HG02840 (cell line): ENCODE results near the gene DPEP3.
"Not testable (repeated sequence)": the region's sequence is repeated elsewhere in the genome, so short reads cannot be mapped to it uniquely, and the experiment has no call there.

ENCODE experiments used
- ATAC-seq: cut with Tn5 transposase; IDR thresholded peaks from one replicate; pipeline ENCODE4 v1.9.1; 2021; ENCODE audit warnings: mild to moderate bottlenecking, moderate library complexity, moderate number of reproducible peaks; ENCODE audit not compliant: unreplicated experiment, low FRiP score

The DPEP3 gene

DNA sequence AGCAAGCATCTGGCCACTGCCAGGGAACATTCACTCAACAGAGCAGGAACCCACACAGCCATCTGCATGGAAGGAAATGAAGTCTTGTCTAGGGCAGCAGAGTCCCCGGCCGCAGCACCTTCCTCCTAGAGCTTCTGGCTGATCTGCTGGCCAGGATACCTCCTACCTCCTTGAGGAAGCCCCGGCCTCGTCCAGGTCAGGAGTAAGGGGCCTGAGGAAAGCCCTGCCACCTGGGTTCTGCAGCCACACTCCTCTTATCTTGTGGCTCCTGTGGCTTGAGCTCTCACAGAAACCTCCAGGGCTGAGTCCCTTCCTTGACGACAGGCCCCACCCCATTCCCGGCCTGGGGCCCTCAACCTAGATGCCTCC lies 13.7 kb upstream of the DPEP3 start:
- ATAC-seq = not testable (repeated sequence)

DNA sequence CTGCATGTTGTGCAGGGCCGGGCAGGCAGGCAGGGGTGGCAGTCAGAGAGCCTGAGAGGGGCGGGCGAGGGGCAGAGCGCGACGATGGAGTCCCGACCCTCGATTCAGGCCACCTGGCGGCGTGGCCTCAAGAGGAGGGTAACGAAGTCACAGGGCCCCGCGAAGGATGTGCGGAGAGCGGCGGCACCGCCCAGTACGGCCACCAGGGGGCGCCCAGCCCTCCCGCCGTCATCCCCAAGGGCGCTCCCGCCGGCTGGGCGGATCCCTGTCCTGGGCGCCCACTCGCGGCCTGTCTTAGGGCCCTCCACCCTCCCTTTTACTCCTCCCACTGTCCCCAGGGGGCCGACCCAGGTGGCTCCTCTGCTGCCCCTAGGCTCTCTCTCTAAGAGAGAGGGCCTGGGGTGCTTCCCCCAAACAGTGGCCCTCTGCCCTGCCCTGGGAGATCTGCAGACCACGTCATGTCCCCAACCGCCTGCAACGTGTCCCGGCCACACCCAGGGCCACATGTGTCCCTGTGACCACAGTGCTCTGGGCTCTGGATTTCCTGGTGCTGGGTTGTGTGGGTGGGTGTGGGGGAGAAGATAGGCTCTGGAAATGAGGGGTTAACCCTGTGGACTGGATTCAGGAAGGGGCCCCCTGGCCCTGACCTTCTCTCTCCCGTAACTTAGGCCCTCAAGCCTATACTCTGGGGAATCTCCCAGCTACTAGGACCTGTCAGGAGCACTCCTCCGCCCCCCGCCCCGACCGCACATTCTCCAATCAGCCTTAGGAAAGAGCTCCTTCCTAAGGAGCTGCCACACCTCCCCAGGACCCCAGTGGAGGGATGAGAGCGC lies 13.1 kb upstream of the DPEP3 start:
- ATAC-seq = peak; percentile 69

DNA sequence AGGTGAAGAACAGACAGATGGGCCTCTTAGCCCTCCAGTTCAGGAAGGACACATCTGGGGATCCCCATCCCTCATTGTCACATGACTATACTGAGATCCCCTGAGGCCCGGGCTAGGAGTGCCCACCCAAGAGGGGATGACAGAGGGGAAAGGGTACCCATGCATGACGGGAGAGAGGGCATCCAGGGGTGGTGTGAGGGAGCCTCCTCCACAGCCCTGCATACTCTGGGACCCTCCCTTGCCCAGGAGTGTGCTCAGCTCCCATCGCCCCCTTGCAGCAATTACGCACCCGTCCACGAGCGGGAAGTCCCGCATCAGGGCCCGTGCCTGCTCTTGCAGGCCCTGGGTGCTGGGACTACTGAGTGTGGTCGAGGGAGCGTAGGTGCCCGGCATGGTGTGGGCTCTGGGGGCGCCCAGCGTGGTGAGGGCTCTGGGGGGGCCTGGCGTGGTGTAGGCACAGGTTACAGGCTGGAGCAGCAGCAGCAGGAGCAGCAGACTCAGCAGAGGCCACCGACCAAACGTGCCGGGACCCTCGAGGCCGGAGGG lies 12.4 kb upstream of the DPEP3 start:
- ATAC-seq = no peak

DNA sequence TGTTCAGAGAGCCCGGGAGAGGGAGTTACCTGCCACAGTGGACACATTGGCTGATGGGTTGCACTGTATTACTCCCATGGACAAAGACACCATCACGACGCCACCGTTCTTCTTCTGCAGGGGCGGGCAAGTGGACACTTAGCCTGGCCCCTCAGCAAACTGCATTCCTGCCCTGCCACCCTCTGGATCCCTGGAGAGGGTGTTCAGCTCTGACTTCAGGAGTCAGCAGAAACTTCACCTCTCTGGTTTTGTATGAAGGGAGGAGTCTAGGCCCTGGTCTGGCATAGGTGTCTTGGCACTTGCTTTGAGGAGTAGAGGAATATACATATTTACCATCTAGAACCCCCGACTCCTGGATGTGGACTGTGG lies 9.7 kb upstream of the DPEP3 start:
- ATAC-seq = no peak

DNA sequence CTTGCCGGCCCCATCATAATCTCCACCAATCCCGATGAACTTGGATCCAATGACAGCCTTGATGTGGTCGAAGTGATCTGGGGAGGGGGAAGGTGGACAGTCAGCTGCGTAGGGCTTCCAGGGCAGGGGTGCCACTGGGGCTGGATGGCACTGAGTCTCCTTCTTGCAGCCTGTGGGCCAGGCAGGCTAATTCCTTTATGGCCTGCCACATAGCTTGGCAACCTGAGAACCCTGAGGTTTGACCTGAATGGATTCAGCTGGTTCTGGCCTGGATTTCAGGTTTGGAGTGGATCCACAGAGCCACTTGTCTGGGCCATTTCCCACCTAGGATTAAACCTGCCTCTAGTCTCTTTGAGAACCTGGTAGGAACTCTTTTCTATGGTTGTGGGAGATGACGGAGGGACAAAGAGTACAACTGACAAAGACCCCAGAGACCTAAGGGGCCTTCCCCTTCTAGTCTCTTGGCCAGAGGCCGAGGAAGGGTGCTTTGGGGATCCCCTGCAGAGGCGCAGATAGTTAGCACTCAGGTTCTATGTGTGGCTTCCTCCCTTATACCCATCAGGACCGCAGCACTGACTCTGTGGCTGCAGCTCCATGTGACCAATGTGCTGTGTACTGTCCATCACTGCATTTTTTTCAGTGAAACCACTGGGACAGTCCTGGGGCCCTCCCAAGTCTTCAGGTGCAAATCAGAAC lies 9.2 kb upstream of the DPEP3 start:
- ATAC-seq = no peak

DNA sequence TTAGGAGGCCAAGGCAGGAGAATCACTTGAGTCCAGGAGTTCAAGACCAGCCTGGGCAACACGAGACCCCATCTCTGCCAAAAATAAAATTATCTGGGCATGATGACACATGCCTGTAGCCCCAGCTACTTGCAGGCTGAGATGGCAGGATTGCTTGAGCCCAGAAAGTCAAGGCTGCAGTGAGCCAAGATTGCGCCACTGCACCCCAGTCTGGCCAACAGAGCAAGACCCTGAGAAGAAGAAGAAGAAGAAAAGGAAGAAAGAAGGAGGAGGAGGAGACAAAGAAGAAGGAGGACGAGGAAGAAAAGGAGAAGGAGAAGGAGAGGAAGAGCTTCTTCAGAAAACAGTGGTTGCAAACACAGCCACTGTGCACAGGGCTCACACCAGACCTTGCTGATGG lies 8.4 kb upstream of the DPEP3 start:
- no peak for ATAC-seq

DNA sequence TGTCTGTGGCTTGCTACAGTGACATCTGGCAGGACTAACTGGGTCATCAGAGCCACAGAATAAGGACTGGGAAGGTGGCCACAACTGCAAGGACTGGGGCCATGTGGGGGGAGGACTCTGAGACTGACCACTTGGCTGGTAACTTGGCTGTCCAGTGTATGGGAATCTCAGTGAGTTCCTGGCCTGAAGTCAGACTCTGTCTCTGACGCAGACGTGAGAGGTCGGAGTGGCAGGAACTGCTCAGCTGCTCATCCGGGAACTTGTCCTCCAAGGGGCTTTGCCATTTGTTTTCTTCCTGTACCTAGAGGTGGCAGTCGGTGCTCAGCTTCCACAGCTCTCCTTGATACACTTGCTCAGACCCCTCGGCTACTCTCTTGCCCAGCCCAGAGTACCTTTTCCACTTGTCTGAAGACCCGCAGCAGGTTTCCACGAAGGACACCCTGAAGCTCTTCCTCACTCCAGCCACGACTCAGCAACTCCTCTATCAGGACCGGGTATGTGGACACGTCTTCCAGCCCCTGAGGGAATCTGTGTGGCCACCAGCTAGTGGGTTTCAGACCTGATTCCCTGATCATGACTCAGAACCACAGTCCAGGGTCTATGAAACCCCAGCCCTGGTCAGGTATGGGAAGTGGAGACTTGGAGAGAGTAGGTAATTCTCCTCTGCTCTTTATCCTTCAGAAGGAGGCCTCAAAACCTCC lies 7.3 kb upstream of the DPEP3 start:
- ATAC-seq = no peak

DNA sequence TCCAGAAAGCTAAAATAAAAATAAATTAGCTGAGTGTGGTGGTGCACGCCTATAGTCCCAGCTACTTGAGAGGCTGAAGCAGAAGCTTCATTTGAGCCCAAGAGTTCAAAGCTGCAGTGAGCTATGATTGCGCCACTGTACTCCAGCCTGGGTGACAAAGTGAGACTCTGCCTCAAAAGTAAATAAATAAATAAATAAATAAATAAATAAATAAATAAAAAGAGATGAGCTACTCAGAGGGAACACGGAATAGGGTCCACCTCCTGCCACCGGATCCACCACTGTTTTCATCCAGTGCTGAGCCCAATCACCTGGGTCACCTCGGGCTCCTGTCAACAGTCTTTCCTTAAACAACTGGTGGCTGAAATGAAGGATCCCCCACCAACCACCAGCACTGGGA lies 6.7 kb upstream of the DPEP3 start:
- ATAC-seq = no peak

DNA sequence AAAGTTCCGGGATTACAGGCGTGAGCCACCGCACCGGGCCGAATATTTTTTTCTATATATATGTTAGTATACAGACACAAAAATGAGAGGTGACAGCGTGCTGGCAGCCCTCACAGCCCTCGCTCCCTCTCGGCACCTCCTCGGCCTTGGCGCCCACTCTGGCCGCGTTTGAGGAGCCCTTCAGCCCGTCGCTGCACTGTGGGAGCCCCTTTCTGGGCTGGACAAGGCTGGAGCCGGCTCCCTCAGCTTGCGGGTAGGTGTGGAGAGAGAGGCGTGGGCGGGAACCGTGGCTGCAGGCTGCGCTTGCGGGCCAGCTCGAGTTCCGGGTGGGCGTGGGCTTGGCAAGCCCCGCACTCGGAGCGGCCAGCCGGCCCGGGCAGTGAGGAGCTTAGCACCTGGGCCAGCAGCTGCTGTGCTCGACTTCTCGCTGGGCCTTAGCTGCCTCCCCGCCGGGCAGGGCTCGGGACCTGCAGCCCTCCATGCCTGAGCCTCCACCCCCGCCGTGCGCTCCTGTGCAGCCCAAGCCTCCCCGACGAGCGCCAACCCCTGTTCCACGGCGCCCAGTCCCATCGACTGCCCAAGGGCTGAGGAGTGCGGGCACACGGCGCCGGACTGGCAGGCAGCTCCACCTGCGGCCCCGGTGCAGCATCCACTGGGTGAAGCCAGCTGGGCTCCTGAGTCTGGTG lies 1.9 kb upstream of the DPEP3 start:
- no peak for ATAC-seq

DNA sequence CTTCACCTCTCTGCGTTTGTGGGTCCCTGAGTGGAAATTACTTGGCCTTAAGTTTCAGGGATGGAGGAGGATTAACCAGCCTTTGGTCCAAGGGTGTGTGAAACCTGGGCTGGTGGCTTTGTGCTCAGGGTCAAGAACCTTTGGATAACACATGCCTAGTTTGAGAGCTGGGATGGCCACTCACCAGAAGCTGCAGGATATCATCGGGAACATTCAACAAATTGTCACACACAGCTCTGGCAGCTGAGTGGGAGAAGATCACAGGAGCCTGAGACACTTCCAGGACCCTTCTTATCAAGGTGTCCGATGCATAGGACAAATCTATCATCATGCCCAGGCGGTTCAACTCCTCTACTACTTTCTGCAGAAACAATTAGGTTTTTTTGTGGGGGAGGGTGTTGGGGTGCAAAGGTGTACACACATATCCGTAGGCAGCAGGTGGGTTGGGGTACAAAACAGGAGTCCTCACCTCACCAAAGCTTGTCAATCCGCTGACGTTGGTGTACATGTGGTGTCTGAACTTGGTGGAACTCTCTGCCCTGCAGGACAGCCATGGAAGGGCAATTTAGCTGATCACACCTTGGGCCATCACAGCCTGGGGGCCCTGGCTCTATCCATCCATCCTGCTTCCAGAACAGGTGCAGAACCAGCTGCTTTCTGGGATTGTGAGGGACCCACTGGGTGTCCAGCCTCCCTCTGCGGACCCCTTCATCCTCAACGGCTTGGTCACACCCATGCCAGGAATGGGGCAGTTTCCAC lies 2.7 kb downstream of the DPEP3 start:
- no peak for ATAC-seq

DNA sequence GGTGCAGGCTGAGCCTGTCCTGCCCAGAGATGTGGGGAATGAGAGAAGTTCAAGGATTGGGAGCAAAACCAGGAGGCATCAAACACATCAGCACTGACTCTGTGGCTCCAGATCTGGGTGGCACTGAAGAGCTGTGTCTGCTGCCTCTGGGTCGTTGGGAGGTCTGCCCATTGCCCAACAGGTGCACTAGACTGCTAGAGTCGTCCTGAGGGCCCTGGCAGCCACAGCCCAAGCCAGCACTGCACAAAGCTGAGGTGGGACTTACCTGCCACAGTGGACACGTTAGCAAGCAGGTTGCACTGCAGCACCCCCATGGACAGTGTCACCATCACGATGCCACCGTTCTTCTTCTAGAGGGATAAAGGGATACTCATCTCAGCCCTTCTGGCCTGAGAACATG lies 3.3 kb downstream of the DPEP3 start:
- no peak for ATAC-seq

DNA sequence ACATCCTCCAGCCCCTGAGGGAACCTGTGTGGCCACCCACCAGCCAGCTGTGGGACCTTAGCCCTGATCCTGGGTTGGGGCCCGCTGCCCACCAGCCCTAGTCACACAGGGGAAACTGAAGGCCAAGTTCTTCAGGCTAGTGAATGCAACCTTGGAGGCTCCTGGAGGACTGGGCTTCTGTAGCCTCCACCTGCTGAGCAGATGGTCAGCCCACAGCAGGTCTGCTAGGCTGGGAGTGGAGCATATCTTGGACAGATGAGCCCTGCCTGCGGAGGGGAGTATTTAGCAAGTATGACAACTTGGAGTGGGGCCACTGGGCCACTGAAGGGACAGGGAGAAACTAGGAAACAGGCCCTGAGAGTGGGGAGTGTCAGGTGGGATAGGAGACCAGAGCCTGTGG lies 4.1 kb downstream of the DPEP3 start:
- no peak for ATAC-seq

DNA sequence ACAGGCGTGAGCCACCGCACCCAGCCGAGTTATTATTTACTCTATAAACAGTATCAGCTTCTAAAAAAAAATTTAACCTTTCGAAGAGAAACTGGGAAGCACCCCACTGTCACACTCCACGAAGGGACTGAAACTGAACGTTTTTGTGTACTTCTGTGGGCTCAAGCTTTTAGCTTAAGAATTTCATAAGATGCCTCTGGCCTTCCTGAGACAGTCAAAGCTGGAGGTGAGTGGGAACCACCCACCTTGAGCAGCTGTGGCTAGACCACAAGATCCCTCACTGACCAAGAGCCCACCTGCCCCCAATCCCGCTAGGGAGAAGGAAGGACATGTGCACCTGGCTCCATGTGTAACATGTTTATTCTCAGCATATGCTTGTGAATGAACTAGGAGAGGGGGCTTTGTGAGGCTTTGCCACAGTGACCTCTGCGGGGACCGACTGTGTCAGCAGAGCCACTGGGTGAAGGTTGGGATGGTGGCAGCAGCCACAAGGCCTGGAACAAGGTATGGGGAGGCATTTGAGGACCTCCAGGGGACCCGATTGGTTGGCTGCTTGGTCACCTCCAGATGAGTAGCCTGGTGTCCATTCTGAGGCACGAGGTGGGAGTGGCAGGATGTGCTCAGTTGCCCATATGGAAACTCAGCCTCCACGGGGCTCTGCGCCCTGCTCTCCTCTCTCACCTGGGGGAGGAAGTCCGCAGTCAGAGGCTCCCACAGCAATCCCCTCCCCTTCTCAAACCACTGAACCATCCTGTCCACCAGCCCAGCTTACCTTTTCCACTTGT lies 4.8 kb downstream of the DPEP3 start:
- no peak for ATAC-seq

DNA sequence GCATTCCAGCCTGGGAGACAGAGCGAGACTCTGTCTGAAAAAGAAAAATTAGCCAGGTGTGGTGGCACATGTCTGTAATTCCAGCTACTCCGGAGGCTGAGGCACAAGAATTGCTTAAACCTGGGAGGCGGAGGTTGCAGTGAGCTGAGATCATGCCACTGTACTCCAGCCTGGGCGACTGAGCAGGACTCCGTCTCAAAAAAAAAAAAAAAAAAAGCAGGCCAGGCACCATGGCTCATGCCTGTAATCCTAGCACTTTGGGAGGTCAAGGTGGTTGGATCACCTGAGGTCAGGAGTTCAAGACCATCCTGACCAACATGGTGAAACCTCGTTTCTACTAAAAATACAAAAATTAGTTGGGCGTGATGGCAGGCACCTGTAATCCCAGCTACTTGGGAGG lies 8.0 kb downstream of the DPEP3 start:
- not testable (repeated sequence) for ATAC-seq

DNA sequence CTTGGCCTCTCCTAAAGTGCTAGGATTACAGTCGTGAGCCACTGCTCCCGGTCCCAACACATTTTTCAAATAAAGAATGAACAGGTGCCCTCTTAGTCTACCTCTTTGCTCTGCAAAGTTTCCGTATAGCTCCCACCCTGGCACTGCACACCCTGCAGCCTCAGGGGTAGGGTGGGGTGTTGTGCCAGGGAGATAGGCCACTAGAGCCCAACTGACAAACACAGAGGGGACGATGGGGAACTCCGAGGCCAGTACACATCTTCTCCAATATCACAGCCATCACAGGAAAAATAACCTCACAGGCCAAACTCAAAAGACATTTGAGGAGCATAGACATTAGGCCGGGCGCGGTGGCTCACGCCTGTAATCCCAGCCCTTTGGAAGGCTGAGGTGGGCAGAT lies 9.2 kb downstream of the DPEP3 start:
- ATAC-seq = no peak

DNA sequence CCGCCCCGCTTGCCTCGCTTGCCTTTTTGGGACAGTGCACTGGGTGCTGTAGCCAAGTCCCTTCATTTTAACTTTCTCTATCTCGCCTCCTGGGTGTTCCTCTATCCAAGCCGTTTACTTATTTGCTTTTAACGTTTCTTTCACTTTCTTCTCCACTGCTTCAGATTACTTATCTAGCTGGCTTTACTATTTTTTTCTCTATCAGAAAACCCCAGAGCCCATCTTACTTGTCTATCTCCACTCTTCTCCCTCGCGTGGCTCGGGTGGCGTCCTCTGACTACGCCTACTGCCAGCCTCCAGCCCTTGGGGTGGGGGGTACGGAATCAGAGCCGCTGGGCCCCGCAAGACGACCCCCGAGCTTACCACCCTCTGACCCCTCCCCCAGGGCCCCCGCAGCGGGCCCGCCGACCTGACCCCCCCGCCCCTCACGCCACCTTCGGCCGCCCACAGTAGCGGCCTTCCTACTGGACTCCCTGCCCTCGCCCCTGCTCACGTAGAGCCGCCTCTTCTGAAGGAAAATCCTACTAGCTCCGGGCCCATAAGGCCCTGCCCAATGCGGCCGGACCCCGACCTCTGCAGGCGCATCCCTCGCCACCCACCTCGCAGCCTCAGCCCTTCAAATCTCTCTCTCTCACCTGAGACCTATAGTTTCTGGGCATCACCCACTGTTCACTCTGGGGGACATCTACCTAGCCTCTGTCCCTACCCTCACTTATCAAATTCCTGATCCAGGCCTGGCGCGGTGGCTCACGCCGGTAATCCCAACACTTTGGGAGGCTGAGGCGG lies 10.9 kb downstream of the DPEP3 start:
- ATAC-seq = no peak

DNA sequence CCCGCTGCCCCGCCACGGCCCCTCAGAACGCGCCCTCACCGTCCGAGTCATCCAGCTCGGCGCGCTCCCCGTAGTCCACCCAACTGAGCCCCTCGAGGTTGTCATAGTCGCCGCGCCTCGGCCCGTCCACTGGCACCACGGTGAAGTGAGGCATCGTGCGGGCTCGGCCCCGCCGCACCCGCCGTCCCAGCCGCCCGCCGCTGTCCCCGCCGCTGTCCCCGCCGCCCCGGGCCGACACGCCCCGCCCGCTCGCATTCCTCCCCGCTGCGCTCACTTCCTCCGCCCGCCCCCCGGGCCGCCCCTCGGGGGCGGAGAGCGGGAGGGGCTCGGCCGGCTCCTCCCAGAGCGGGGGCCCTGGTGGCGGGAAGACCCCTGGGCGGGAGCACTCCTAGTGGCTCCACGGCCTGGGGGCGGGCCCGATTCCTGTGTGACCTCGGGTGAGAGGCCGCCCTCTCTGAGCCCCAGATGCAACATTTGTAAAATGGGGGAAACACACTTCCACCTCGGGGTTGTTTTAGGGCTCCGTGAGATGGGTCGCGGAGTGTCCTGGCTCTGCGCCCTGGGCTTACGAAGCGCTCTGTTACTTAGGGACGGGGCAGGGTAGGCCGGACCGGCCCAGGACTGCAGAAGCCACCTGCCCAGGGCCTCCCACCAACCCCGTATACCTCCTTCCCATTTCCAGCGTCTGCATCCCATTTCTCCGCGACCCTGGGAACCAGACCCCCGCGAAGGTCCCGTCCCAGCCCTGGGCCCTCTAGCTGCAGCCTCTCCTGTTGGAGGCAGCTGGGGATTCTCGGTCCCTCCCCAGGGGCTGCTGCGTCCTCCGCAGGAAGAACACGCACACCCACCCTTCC lies 11.7 kb downstream of the DPEP3 start, which contains the start of gene SLC12A4:
Gene SLC12A4, minus strand, starts transcription at position 238 of the 854 bp plus-strand sequence. Its CDS starts 84 bp downstream, at position 154.
- ATAC-seq = peak; percentile 69
